Measurements from ENCODE around the gene JAZF1.

JAZF1 gene

DNA sequence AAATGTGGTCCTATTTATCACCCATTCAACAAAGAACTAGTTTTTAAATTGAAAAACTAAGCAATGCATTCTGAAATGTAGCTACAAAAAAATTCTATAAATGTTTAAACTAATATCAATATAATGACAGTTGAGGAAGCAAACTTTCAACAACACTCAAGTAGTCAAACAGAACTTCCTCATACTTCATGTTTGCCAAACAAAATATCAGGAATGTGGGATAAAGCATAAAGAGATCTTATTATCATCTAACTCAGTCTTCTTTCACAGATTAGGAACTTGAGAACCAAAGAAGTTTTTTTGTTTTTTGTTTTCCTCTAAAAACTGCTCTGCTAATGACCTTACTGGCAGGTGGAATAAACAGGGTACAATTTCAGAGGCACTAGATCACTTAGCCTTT lies 116.2 kb downstream of the JAZF1 start:
- TF ChIP-seq ZFX (IDR thresholded peaks at IDR 0.05; ENCODE audit: borderline replicate concordance), result no peak
- TF ChIP-seq, protein P1, sequence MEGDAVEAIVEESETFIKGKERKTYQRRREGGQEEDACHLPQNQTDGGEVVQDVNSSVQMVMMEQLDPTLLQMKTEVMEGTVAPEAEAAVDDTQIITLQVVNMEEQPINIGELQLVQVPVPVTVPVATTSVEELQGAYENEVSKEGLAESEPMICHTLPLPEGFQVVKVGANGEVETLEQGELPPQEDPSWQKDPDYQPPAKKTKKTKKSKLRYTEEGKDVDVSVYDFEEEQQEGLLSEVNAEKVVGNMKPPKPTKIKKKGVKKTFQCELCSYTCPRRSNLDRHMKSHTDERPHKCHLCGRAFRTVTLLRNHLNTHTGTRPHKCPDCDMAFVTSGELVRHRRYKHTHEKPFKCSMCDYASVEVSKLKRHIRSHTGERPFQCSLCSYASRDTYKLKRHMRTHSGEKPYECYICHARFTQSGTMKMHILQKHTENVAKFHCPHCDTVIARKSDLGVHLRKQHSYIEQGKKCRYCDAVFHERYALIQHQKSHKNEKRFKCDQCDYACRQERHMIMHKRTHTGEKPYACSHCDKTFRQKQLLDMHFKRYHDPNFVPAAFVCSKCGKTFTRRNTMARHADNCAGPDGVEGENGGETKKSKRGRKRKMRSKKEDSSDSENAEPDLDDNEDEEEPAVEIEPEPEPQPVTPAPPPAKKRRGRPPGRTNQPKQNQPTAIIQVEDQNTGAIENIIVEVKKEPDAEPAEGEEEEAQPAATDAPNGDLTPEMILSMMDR (IDR thresholded peaks at IDR 0.05), result no peak

DNA sequence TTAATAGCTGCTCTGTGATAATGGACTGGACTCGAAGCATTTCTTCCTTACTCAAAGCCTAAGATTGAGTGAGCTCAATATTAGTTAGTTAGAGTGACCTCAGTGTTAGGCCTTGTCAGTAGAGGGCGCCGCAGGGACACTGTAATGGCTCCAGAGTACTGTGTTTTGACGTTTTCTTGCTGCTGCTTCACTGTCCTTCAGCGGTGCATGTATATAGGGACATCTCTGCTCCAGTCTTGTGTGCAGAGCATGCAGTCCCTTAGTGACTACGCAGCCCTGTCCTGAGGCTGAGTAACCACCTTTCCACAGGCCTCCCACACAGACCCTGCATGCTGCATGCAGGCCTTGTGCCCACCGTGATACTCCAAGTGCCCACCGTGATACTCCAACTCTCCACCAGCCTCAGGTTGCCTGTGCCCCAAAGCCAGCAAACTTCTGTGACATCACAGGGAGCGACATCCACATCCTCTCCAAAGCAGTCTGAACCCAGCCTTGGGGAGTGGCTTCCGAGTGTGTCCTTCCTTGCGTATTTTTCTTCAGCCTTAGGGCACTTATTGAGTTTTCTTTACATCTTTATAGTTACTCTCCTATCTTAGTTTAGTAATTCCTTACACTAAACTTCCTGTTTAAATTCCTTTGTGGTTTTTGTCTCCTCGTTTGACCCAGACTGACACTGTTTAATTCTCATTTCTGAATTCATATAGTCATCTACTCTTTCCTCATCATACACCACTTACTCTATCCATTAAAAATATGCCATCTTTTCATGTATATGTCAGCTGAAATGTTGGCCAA lies 118.2 kb downstream of the JAZF1 start:
- no peak overlapping the region for H3K27ac ChIP-seq
- no peak for TF ChIP-seq ZFX (IDR thresholded peaks at IDR 0.05; ENCODE audit: borderline replicate concordance)
- TF ChIP-seq, protein P1 (IDR thresholded peaks at IDR 0.05), result peak; percentile 98

More for the DNA sequence above, 116.2 kb downstream of the JAZF1 start:
- no peak overlapping the region for H3K27ac ChIP-seq

GRCh38 chr7:28061824-28062196 lies 118.8 kb downstream of the JAZF1 start:
- TF ChIP-seq, protein P1 (IDR thresholded peaks at IDR 0.05), result no peak
- no peak overlapping the region for H3K27ac ChIP-seq

DNA sequence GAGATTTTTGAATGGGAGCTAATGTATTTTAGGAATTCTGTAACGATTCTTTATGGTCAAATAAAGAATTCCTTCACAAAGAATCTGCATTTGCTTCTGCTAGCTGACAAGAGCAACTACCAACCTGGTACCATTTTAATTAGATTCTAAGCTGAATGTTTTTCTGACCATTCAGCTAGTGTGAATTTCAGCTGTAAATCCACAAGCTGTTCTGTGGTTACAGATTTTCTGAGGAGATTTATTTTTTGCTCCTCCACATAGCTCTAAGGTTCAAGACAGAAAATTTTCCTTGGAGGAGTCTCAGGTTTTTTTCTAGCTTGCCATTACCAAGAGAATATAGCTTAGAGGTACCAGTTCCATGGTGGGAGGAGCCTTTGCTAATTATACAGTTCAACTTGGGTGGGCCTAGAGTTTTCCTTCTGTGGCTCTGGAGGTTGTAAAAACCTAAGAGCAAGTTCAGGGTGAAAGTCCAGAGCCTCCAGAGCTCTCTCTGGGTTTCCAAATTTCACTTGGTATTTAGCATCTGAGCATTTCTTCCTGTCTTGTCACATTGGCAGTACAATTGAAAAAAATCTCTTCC lies 120.1 kb downstream of the JAZF1 start:
- H3K27ac ChIP-seq, result no peak overlapping the region
- no peak for TF ChIP-seq ZFX (IDR thresholded peaks at IDR 0.05; ENCODE audit: borderline replicate concordance)
- TF ChIP-seq, protein P1 (IDR thresholded peaks at IDR 0.05), result no peak

DNA sequence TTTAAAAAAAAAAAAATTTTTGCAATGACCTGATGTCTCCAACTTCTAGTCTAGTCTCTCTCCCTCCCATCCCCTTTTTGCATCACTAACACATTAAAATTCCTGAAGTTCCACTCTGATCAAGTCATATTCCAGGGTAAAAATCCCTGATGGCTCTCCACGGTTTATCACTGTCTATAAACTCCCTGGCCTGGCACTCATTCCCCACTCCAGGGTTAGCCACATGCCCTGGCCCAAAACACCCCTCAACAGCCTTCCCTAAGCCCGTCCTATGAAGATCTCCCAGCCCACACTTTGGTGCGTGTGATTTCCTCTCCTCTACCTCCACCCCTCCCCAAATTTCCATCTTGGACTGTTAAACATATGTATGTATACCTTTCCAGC lies 125.4 kb downstream of the JAZF1 start:
- H3K27ac ChIP-seq, result no peak overlapping the region
- TF ChIP-seq, protein P1 (IDR thresholded peaks at IDR 0.05), result no peak
- TF ChIP-seq ZFX (IDR thresholded peaks at IDR 0.05; ENCODE audit: borderline replicate concordance), result no peak

- TF ChIP-seq ZFX (IDR thresholded peaks at IDR 0.05; ENCODE audit: borderline replicate concordance), result no peak
- TF ChIP-seq, protein P1 (IDR thresholded peaks at IDR 0.05), result no peak
- no peak overlapping the region for H3K27ac ChIP-seq
These were observed 125.9 kb downstream of the JAZF1 start for GRCh38 chr7:28054531-28055160.

DNA sequence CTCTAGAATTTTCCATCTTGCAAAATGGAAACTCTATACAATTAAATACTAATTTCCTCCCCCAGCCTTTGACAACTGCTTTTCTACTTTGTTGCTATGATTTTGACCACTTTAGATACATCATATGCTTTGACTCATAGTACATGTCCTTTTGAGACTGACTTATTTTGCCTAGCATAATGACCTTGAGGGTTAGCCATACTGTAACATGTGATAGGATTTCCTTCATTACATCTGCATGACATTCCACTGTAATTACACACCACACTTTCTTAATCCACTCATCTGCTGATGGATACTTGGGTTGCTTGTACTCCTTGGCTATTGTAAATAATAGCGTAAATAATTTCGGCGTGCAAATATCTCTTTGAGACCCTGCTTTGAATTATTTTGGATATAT lies 127.7 kb downstream of the JAZF1 start:
- H3K27ac ChIP-seq, result no peak overlapping the region
- TF ChIP-seq, protein P1 (IDR thresholded peaks at IDR 0.05), result no peak
- no peak for TF ChIP-seq ZFX (IDR thresholded peaks at IDR 0.05; ENCODE audit: borderline replicate concordance)

All from 22Rv1 (cell line).